T-helper 2 cell treated with Interferon-gamma antibody and Interleukin-4, amounts not matched to agents 5 μg/mL and 100 μg/mL, for 36 hours (primary cell): ENCODE measurements around the gene METTL16.
"Not testable (repeated sequence)": the region's sequence is repeated elsewhere in the genome, so short reads cannot be mapped to it uniquely, and the experiment has no call there.

Experiments used
- DNase-seq: peaks from one replicate; pipeline ENCODE4 v3.0.0; 2021; ENCODE audit warnings: low spot score
- H3K27ac Mint-ChIP-seq: one replicate; pipeline ENCODE4 v1.8.0; 2021; ENCODE audit warnings: mild to moderate bottlenecking, mixed read lengths
- H3K27me3 Mint-ChIP-seq: one replicate; pipeline ENCODE4 v1.8.0; 2021; ENCODE audit warnings: low read depth, mixed read lengths
- H3K36me3 Mint-ChIP-seq: one replicate; pipeline ENCODE4 v1.8.0; 2021; ENCODE audit warnings: low read depth, mixed read lengths
- H3K4me1 Mint-ChIP-seq: one replicate; pipeline ENCODE4 v1.8.0; 2021; ENCODE audit warnings: low read depth, mixed read lengths
- H3K4me3 Mint-ChIP-seq: one replicate; pipeline ENCODE4 v1.8.0; 2022; ENCODE audit warnings: mild to moderate bottlenecking, moderate library complexity, mixed read lengths
- H3K9me3 Mint-ChIP-seq: one replicate; pipeline ENCODE4 v1.8.0; 2021; ENCODE audit warnings: mixed read lengths

The METTL16 gene

GRCh38 chr17:2511462-2512369, at the start of gene METTL16:
Gene METTL16 (minus strand): TSS chr17:2511888. CDS start chr17:2502331, 9,557 bp downstream.
- H3K36me3 Mint-ChIP-seq = peaks cover 7% of the 10 kb centered on the region
- no peaks in the 10 kb centered on the region for H3K27me3 Mint-ChIP-seq
- no peak within 1 kb of the TSS for H3K27ac Mint-ChIP-seq
- DNase-seq = peak; percentile 97
- H3K9me3 Mint-ChIP-seq = no peaks in the 10 kb centered on the region
- peaks cover 16% of the 10 kb centered on the region for H3K4me1 Mint-ChIP-seq
- no peak within 1 kb of the TSS for H3K4me3 Mint-ChIP-seq

DNA sequence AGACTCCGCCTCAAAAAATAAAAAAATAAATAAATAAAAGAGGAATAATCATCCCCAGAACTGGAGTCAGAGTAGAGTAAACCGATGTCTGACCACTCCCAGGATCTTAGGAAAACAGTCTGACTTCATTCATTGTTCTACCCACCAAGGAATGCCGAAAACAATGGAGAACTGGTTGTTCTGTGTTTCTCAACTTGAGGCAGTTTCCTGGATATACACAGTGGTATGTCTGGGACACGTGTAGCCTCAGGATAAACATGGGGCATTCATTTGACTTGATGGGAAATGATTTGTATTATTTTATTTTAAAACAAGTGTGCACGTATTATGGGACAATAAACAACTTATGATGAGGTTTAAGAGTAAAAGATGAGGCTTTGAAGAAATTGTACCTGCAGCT, 49.0 kb upstream of the METTL16 start:
- Mint-ChIP-seq H3K36me3 (no peaks in the 10 kb centered on the region), H3K27me3 (no peaks in the 10 kb centered on the region)
- DNase-seq = no peak

GRCh38 chr17:2551928-2552327, 40.2 kb upstream of the METTL16 start:
- no peaks in the 10 kb centered on the region for H3K9me3 Mint-ChIP-seq
- H3K27ac Mint-ChIP-seq = no peak overlapping the region
- DNase-seq = no peak
- no peaks in the 10 kb centered on the region for H3K4me1 Mint-ChIP-seq
- H3K36me3 Mint-ChIP-seq = no peaks in the 10 kb centered on the region
- no peak overlapping the region for H3K4me3 Mint-ChIP-seq
- peaks cover 8% of the 10 kb centered on the region for H3K27me3 Mint-ChIP-seq

More for the DNA sequence above, 49.0 kb upstream of the METTL16 start:
- Mint-ChIP-seq H3K4me3 (no peak overlapping the region), H3K9me3 (no peaks in the 10 kb centered on the region), H3K27ac (no peak overlapping the region), H3K4me1 (peaks cover 3% of the 10 kb centered on the region)

- Mint-ChIP-seq H3K4me3 (no peak overlapping the region), H3K4me1 (no peaks in the 10 kb centered on the region), H3K36me3 (no peaks in the 10 kb centered on the region), H3K27ac (no peak overlapping the region), H3K9me3 (no peaks in the 10 kb centered on the region), H3K27me3 (peaks cover 8% of the 10 kb centered on the region)
- DNase-seq = no peak
Measured at GRCh38 chr17:2551493-2551892, 39.8 kb upstream of the METTL16 start.

DNA sequence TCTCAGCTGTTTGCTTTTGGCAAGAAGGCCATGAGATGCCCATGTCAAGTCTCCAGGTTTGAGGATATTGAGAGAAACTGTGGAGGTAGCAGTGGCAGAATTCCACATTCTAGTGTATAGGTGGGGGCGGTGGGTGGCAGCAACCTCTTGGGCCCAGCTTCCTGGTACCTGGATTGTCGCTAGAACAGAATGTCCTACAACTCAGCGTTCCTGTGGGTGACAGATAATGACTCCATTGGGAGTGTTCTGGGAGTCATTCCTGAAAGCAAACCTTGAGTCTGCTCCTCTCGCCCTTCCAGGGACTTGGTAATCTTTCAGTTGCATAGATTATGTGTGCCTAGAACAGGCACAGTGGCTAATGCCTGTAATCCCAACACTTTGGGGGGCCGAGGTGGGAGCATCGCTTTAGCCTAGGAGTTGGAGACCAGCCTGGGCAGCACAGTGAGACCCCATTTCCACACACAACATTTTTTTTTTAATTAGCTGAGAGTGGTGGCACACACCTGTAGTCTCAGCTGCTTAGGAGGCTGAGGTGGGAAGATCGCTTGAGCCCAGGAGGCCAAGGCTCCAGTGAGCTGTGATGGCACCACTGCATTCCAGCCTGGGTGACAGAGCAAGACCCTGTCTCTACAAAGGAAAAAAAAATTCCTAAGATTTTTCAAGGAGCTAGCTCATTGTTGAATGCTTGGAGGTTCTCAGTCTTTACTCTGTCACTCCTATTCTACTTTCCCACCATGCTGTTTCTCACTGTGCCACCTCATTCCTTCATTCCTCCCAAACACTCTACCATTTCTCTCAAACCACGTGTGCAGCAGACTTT, 37.9 kb upstream of the METTL16 start:
- no peaks in the 10 kb centered on the region for H3K4me1 Mint-ChIP-seq
- DNase-seq = no peak

DNA sequence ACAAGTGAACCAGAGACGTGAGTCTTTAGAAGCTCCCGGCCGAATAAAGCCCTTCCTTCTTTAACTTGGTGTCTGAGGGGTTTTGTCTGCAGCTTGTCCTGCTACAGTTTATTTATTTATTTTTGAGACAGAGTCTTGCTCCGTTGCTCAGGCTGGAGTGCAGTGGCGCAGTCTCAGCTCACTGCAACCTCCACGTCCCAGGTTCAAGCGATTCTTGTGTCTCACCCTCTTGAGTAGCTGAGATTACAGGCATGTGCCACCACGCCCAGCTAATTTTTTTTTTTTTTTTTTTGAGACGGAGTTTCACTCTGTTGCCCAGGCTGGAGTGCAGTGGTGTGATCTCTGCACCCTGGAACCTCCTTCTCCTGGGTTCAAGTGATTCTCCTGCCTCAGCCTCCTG, 36.3 kb upstream of the METTL16 start:
- not testable (repeated sequence) for H3K9me3 Mint-ChIP-seq, H3K27ac Mint-ChIP-seq, H3K4me1 Mint-ChIP-seq, DNase-seq, H3K36me3 Mint-ChIP-seq, H3K4me3 Mint-ChIP-seq, H3K27me3 Mint-ChIP-seq

More for the DNA sequence above, 37.9 kb upstream of the METTL16 start:
- H3K36me3 Mint-ChIP-seq = no peaks in the 10 kb centered on the region
- H3K4me3 Mint-ChIP-seq = no peak overlapping the region
- no peaks in the 10 kb centered on the region for H3K9me3 Mint-ChIP-seq
- no peak overlapping the region for H3K27ac Mint-ChIP-seq
- peaks cover 8% of the 10 kb centered on the region for H3K27me3 Mint-ChIP-seq

- no peak for DNase-seq
- peaks cover 8% of the 10 kb centered on the region for H3K27me3 Mint-ChIP-seq
- H3K27ac Mint-ChIP-seq = no peak overlapping the region
- no peaks in the 10 kb centered on the region for H3K4me1 Mint-ChIP-seq
- H3K36me3 Mint-ChIP-seq = no peaks in the 10 kb centered on the region
- H3K9me3 Mint-ChIP-seq = no peaks in the 10 kb centered on the region
- H3K4me3 Mint-ChIP-seq = no peak overlapping the region
Measured at GRCh38 chr17:2547176-2547575, 35.5 kb upstream of the METTL16 start.

GRCh38 chr17:2545393-2545792, 33.7 kb upstream of the METTL16 start:
- H3K27me3 Mint-ChIP-seq = no peaks in the 10 kb centered on the region
- no peaks in the 10 kb centered on the region for H3K4me1 Mint-ChIP-seq
- H3K36me3 Mint-ChIP-seq = no peaks in the 10 kb centered on the region
- H3K27ac Mint-ChIP-seq = no peak overlapping the region
- no peak for DNase-seq
- H3K9me3 Mint-ChIP-seq = no peaks in the 10 kb centered on the region
- no peak overlapping the region for H3K4me3 Mint-ChIP-seq

- Mint-ChIP-seq H3K36me3 (no peaks in the 10 kb centered on the region), H3K9me3 (no peaks in the 10 kb centered on the region), H3K4me1 (no peaks in the 10 kb centered on the region), H3K27me3 (no peaks in the 10 kb centered on the region), H3K27ac (no peak overlapping the region), H3K4me3 (no peak overlapping the region)
- no peak for DNase-seq
Measured at GRCh38 chr17:2542456-2542855, 30.8 kb upstream of the METTL16 start.

DNA sequence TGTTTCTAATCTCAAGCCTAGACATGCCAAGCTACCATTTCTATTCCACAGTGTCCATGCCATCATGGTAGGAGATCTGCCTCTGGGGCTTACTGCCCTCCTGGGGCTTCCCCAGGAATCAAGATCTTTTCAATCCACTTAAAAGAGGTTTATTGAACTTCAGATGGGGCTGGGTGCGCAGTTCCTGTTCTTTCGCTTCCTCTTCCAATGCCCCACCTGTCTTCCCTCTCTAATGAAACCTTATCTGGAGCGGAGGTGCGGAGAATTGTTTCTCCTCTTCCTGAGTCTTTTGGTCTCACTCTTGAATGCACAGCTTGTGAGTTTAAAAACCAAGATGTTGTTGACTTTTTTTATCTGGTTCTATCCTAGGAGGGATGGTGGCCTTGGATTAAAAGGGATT, 30.4 kb upstream of the METTL16 start:
- no peak overlapping the region for H3K27ac Mint-ChIP-seq
- DNase-seq = no peak
- H3K36me3 Mint-ChIP-seq = no peaks in the 10 kb centered on the region
- no peak overlapping the region for H3K4me3 Mint-ChIP-seq
- H3K4me1 Mint-ChIP-seq = no peaks in the 10 kb centered on the region
- no peaks in the 10 kb centered on the region for H3K9me3 Mint-ChIP-seq
- H3K27me3 Mint-ChIP-seq = no peaks in the 10 kb centered on the region

GRCh38 chr17:2537579-2537978, 25.9 kb upstream of the METTL16 start:
- H3K9me3 Mint-ChIP-seq, H3K4me3 Mint-ChIP-seq, H3K36me3 Mint-ChIP-seq, H3K27me3 Mint-ChIP-seq, H3K27ac Mint-ChIP-seq, H3K4me1 Mint-ChIP-seq, DNase-seq: not testable (repeated sequence)

GRCh38 chr17:2532146-2532720, 20.5 kb upstream of the METTL16 start:
- Mint-ChIP-seq H3K4me1 (peaks cover 6% of the 10 kb centered on the region), H3K27me3 (no peaks in the 10 kb centered on the region), H3K4me3 (no peak overlapping the region), H3K27ac (no peak overlapping the region), H3K9me3 (no peaks in the 10 kb centered on the region), H3K36me3 (no peaks in the 10 kb centered on the region)
- no peak for DNase-seq

GRCh38 chr17:2531243-2531954, 19.7 kb upstream of the METTL16 start:
- not testable (repeated sequence) for H3K36me3 Mint-ChIP-seq, H3K27ac Mint-ChIP-seq, H3K4me1 Mint-ChIP-seq, H3K9me3 Mint-ChIP-seq, H3K27me3 Mint-ChIP-seq
- DNase-seq = peak; percentile 7
- H3K4me3 Mint-ChIP-seq = peak overlapping the region; percentile 59
